HepG2 (cell line): Measurements from ENCODE around the gene GMEB2. TPM values are rescaled to one million over a fixed set of nuclear protein-coding genes. Genes with fewer than 3 reads are reported as not detected.

Source experiments
- ARNT2 ChIP-seq: sonication (generic); formaldehyde crosslinking; IDR thresholded peaks from 2 replicates; pipeline ENCODE4 v1.8.0; 2022; ENCODE audit warnings: mild to moderate bottlenecking, low read depth, missing genetic modification reagents, moderate library complexity
- ATF7-NPFF ChIP-seq: sonication (generic); formaldehyde crosslinking; IDR thresholded peaks from 2 replicates; pipeline ENCODE4 v1.8.1; 2023; ENCODE audit warnings: mild to moderate bottlenecking, low read depth, missing genetic modification reagents, moderate library complexity
- CEBPG ChIP-seq: IDR thresholded peaks from 2 replicates; pipeline ENCODE4 v1.6.1; 2016
- EZH2 ChIP-seq: conservative IDR thresholded peaks from 2 replicates; pipeline ENCODE4 v1.6.1; 2012; ENCODE audit warnings: mild to moderate bottlenecking, low read depth, low read length, moderate library complexity
- GATAD2A ChIP-seq: IDR thresholded peaks from 2 replicates; pipeline ENCODE4 v1.6.1; 2016
- HMG20A ChIP-seq: IDR thresholded peaks from 2 replicates; pipeline ENCODE4 v1.6.1; 2016; ENCODE audit warnings: borderline replicate concordance
- MYNN ChIP-seq: sonication (generic); formaldehyde crosslinking; IDR thresholded peaks from 2 replicates; pipeline ENCODE4 v1.4.0; 2020; ENCODE audit warnings: mild to moderate bottlenecking, low read depth, missing genetic modification reagents
- NR2C2 ChIP-seq: sonication (generic); formaldehyde crosslinking; IDR thresholded peaks from 2 replicates; pipeline ENCODE4 v1.4.0; 2020; ENCODE audit warnings: missing genetic modification reagents, mild to moderate bottlenecking, moderate library complexity, borderline replicate concordance
- ONECUT2 ChIP-seq: sonication (generic); formaldehyde crosslinking; IDR thresholded peaks from 2 replicates; pipeline ENCODE4 v1.4.0; 2020; ENCODE audit warnings: missing genetic modification reagents
- PPARG ChIP-seq: conservative IDR thresholded peaks from 2 replicates; pipeline ENCODE4 v1.6.1; 2016; ENCODE audit warnings: missing biosample characterization, missing genetic modification reagents
- SMAD3 ChIP-seq: sonication (generic); formaldehyde crosslinking; IDR thresholded peaks from 2 replicates; pipeline ENCODE4 v1.4.0; 2020; ENCODE audit warnings: missing genetic modification reagents
- ZNF256 ChIP-seq: sonication (generic); formaldehyde crosslinking; conservative IDR thresholded peaks from 2 replicates; pipeline ENCODE4 v1.4.0; 2020; ENCODE audit warnings: missing genetic modification reagents
- ZNF432 ChIP-seq: sonication (generic); formaldehyde crosslinking; IDR thresholded peaks from 2 replicates; pipeline ENCODE4 v1.5.0; 2020; ENCODE audit warnings: missing genetic modification reagents, mild to moderate bottlenecking, borderline replicate concordance
- ZNF468 ChIP-seq: sonication (generic); formaldehyde crosslinking; IDR thresholded peaks from 2 replicates; pipeline ENCODE4 v1.8.0; 2022; ENCODE audit warnings: mild to moderate bottlenecking, moderate library complexity, missing genetic modification reagents
- ZNF569 ChIP-seq: sonication (generic); formaldehyde crosslinking; IDR thresholded peaks from 2 replicates; pipeline ENCODE4 v1.5.0; 2020; ENCODE audit warnings: mild to moderate bottlenecking, missing genetic modification reagents, moderate library complexity, borderline replicate concordance
- polyA plus RNA-seq, 8 experiments: library from polyadenylated mRNA; depleted of rRNA in 3 of 8; stranded (reverse) in 7 of 8; unstranded in 1 of 8; fragments of >200 nt; fragmentation: Illumina TruSeq in 4 of 8; extraction: Trizol in 4 of 8; gene quantifications; 2 replicates each; pipeline versions ENCODE4 v1.2.1 to v1.2.3, GENCODE V29; 2011 to 2016; ENCODE audit warnings: low read depth in 4 of 8, missing spikeins in 1 of 8, mixed read lengths in 1 of 8; ENCODE audit not compliant: insufficient read depth in 1 of 8
- total RNA-seq, 5 experiments: library from RNA; depleted of rRNA; stranded (reverse); fragments of >200 nt; fragmentation: Illumina TruSeq; extraction: Trizol; gene quantifications; 2 replicates each; pipeline ENCODE4 v1.2.3, GENCODE V29; 2016; ENCODE audit warnings: low read depth in 1 of 5
- TF ChIP-seq, protein P1 (sequence below): sonication (generic); formaldehyde crosslinking; IDR thresholded peaks from 2 replicates; pipeline ENCODE4 v1.4.0; 2020; ENCODE audit warnings: missing genetic modification reagents, mild to moderate bottlenecking, borderline replicate concordance
- TF ChIP-seq, protein P2 (sequence below): sonication (generic); formaldehyde crosslinking; IDR thresholded peaks from 2 replicates; pipeline ENCODE4 v1.5.0; 2020; ENCODE audit warnings: missing genetic modification reagents
- TF ChIP-seq, protein P3 (sequence below): sonication (generic); formaldehyde crosslinking; IDR thresholded peaks from 2 replicates; pipeline ENCODE4 v1.8.1; 2023; ENCODE audit warnings: mild to moderate bottlenecking, missing genetic modification reagents, borderline replicate concordance
- TF ChIP-seq, protein P4 (sequence below): sonication (generic); formaldehyde crosslinking; IDR thresholded peaks from 2 replicates; pipeline ENCODE4 v1.5.0; 2020; ENCODE audit warnings: missing genetic modification reagents, mild to moderate bottlenecking, borderline replicate concordance
- TF ChIP-seq, protein P5 (sequence below): IDR thresholded peaks from 2 replicates; pipeline ENCODE4 v1.6.1; 2016; ENCODE audit warnings: low read depth
- TF ChIP-seq, protein P6 (sequence below): IDR thresholded peaks from 2 replicates; pipeline ENCODE4 v1.6.1; 2018; ENCODE audit warnings: missing genetic modification reagents, mild to moderate bottlenecking, missing compliant biosample characterization

GMEB2 gene
- total and polyA plus RNA-seq, 2 of the 13 experiments (the other 11 are each of a cell fraction or from before 2014, with no cell fraction given): 10.6 to 12.4 TPM

DNA sequence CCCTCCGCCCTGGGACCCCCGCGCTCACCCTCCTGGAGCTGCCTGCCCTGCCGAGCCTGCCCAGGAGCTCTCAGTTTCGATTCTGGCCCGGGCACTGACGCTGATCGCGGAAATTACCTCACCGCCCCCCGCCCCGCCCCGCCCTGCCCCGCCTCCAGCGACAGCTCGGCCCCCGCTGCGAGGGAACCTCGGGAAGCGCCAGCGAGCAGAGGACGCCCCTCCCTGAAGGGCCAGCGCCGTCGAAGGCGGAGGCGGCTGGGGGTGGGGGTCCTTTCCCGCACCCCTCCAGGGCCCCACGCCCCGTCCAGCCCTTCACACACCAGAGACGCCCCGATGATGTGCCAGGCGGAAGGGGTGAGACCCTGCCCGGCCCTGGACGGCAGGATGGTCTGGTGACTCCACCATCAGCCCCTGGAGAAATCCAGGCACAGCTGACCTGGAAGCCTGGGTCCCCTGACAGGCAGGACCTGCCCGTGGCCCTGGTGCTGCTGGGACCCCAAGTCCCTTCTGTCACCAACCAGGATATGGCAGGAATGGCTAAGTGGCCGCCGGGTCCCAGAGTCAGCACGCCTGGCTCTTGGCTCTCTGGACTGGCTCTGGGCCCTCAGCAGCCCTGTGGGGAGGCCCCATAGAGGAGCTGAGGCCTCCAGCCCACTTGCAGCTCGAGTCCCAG is 52.6 kb downstream of the GMEB2 start, which contains the start of gene HELZ2 (continued):
- TF ChIP-seq, protein P1, sequence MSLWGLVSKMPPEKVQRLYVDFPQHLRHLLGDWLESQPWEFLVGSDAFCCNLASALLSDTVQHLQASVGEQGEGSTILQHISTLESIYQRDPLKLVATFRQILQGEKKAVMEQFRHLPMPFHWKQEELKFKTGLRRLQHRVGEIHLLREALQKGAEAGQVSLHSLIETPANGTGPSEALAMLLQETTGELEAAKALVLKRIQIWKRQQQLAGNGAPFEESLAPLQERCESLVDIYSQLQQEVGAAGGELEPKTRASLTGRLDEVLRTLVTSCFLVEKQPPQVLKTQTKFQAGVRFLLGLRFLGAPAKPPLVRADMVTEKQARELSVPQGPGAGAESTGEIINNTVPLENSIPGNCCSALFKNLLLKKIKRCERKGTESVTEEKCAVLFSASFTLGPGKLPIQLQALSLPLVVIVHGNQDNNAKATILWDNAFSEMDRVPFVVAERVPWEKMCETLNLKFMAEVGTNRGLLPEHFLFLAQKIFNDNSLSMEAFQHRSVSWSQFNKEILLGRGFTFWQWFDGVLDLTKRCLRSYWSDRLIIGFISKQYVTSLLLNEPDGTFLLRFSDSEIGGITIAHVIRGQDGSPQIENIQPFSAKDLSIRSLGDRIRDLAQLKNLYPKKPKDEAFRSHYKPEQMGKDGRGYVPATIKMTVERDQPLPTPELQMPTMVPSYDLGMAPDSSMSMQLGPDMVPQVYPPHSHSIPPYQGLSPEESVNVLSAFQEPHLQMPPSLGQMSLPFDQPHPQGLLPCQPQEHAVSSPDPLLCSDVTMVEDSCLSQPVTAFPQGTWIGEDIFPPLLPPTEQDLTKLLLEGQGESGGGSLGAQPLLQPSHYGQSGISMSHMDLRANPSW (CRISPR knock-in tag): no peak
- TF ChIP-seq, protein P2, sequence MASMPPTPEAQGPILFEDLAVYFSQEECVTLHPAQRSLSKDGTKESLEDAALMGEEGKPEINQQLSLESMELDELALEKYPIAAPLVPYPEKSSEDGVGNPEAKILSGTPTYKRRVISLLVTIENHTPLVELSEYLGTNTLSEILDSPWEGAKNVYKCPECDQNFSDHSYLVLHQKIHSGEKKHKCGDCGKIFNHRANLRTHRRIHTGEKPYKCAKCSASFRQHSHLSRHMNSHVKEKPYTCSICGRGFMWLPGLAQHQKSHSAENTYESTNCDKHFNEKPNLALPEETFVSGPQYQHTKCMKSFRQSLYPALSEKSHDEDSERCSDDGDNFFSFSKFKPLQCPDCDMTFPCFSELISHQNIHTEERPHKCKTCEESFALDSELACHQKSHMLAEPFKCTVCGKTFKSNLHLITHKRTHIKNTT: no peak
- TF ChIP-seq, protein P3, sequence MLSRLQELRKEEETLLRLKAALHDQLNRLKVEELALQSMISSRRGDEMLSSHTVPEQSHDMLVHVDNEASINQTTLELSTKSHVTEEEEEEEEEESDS (CRISPR knock-in tag): peak; percentile 55; the same call in 1 of the 2 replicates
- no peak for TF ChIP-seq ATF7-NPFF (CRISPR knock-in tag)
- TF ChIP-seq, protein P4, sequence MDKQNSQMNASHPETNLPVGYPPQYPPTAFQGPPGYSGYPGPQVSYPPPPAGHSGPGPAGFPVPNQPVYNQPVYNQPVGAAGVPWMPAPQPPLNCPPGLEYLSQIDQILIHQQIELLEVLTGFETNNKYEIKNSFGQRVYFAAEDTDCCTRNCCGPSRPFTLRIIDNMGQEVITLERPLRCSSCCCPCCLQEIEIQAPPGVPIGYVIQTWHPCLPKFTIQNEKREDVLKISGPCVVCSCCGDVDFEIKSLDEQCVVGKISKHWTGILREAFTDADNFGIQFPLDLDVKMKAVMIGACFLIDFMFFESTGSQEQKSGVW (CRISPR knock-in tag): no peak
- TF ChIP-seq EZH2: no peak
- TF ChIP-seq, protein P5, sequence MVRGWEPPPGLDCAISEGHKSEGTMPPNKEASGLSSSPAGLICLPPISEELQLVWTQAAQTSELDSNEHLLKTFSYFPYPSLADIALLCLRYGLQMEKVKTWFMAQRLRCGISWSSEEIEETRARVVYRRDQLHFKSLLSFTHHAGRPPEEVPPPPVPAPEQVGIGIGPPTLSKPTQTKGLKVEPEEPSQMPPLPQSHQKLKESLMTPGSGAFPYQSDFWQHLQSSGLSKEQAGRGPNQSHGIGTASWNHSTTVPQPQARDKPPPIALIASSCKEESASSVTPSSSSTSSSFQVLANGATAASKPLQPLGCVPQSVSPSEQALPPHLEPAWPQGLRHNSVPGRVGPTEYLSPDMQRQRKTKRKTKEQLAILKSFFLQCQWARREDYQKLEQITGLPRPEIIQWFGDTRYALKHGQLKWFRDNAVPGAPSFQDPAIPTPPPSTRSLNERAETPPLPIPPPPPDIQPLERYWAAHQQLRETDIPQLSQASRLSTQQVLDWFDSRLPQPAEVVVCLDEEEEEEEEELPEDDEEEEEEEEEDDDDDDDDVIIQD (CRISPR knock-in tag): no peak
- no peak for TF ChIP-seq GATAD2A (CRISPR knock-in tag)
- TF ChIP-seq ZNF569 (CRISPR knock-in tag): 0 out of 2 replicates have a peak, but pooled peaks have one; percentile 23
- no peak for TF ChIP-seq ARNT2
- 0 out of 2 replicates have a peak, but pooled peaks have one; percentile 35 for TF ChIP-seq HMG20A (CRISPR knock-in tag)
- no peak for TF ChIP-seq SMAD3 (CRISPR knock-in tag)
- no peak for TF ChIP-seq NR2C2
- 0 out of 2 replicates have a peak, but pooled peaks have one; percentile 81 for TF ChIP-seq MYNN (CRISPR knock-in tag)
- no peak for TF ChIP-seq ZNF468 (CRISPR knock-in tag)
- no peak for TF ChIP-seq CEBPG (CRISPR knock-in tag)
- TF ChIP-seq ZNF256 (CRISPR knock-in tag): peak; percentile 57; the same call in 1 of the 2 replicates
- no peak for TF ChIP-seq ZNF432
- TF ChIP-seq, protein P6, sequence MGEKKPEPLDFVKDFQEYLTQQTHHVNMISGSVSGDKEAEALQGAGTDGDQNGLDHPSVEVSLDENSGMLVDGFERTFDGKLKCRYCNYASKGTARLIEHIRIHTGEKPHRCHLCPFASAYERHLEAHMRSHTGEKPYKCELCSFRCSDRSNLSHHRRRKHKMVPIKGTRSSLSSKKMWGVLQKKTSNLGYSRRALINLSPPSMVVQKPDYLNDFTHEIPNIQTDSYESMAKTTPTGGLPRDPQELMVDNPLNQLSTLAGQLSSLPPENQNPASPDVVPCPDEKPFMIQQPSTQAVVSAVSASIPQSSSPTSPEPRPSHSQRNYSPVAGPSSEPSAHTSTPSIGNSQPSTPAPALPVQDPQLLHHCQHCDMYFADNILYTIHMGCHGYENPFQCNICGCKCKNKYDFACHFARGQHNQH: no peak; the same call in 1 of the 2 replicates
- no peak for TF ChIP-seq PPARG
- no peak for TF ChIP-seq ONECUT2 (CRISPR knock-in tag)
